SH-SY5Y (cell line): ENCODE data around the gene ADGRG3.

Experiments used
- GATA2 ChIP-seq: IDR thresholded peaks from 2 replicates; pipeline ENCODE4 v1.6.1; 2011; ENCODE audit warnings: mild to moderate bottlenecking, low read depth, low read length
- GATA3 ChIP-seq: IDR thresholded peaks from 2 replicates; pipeline ENCODE4 v1.6.1; 2011; ENCODE audit warnings: low read depth, mild to moderate bottlenecking, low read length, moderate library complexity

DNA sequence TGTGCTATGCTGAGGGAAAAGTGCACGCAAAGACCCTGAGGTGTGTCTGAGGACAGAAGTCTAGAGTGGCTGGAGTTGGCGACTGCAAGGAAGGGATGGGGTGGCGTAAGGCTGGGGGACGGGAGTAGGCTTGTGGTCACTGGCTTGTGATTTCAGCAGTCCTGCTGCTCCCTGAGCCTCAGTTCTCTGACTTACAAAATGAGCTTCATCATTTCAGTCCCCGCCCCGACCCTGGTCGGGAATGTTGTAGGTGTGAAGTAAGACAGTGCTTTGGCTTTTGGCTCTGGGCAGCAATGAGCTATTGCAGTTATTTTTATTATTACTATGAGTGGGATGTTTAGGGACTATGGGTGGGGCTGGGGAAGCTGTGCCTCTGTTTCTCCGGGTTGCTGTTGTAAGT lies 31.1 kb upstream of the ADGRG3 start:
- TF ChIP-seq GATA3 (no peak), GATA2 (no peak)
